HG02610 (cell line): ENCODE measurements around the gene STMND1.
A peak's percentile ranks its signal among the peaks of the same experiment; 100 is the strongest.

Experiments used
- ATAC-seq: cut with Tn5 transposase; IDR thresholded peaks from one replicate; pipeline ENCODE4 v1.9.1; 2021; ENCODE audit warnings: mild to moderate bottlenecking, moderate library complexity; ENCODE audit not compliant: unreplicated experiment

STMND1 gene

GRCh38 chr6:17097982-17098381 is 3.9 kb upstream of the STMND1 start:
- no peak for ATAC-seq

- ATAC-seq: no peak
Observed at GRCh38 chr6:17098538-17098937, 3.3 kb upstream of the STMND1 start.

GRCh38 chr6:17099401-17100059 is 2.3 kb upstream of the STMND1 start:
- no peak for ATAC-seq

GRCh38 chr6:17100806-17101205 is 1.0 kb upstream of the STMND1 start:
- ATAC-seq: no peak

- no peak for ATAC-seq
Observed at GRCh38 chr6:17102258-17102870, 514 bp downstream of the STMND1 start.

- ATAC-seq: no peak
Observed at GRCh38 chr6:17103715-17104114, 1.9 kb downstream of the STMND1 start.

GRCh38 chr6:17107863-17108262 is 6.0 kb downstream of the STMND1 start:
- ATAC-seq: no peak

- ATAC-seq: no peak
Observed at GRCh38 chr6:17115251-17116116, 13.6 kb downstream of the STMND1 start.

- ATAC-seq: no peak
Observed at GRCh38 chr6:17116117-17116440, 14.2 kb downstream of the STMND1 start.

- no peak for ATAC-seq
Observed at GRCh38 chr6:17120019-17120418, 18.2 kb downstream of the STMND1 start.

- ATAC-seq: no peak
Observed at GRCh38 chr6:17125407-17125806, 23.6 kb downstream of the STMND1 start.

- ATAC-seq: no peak
Observed at GRCh38 chr6:17130786-17131185, 28.9 kb downstream of the STMND1 start.

GRCh38 chr6:17132967-17133366 is 31.1 kb downstream of the STMND1 start:
- ATAC-seq: no peak

- no peak for ATAC-seq
Observed at GRCh38 chr6:17138033-17138432, 36.2 kb downstream of the STMND1 start.

- ATAC-seq: no peak
Observed at GRCh38 chr6:17144016-17144415, 42.2 kb downstream of the STMND1 start.

GRCh38 chr6:17149571-17149970 is 47.7 kb downstream of the STMND1 start:
- no peak for ATAC-seq

- ATAC-seq: no peak
Observed at GRCh38 chr6:17150096-17150495, 48.2 kb downstream of the STMND1 start.

- no peak for ATAC-seq
Observed at GRCh38 chr6:17151888-17152287, 50.0 kb downstream of the STMND1 start.

GRCh38 chr6:17152703-17153102 is 50.9 kb downstream of the STMND1 start:
- no peak for ATAC-seq

GRCh38 chr6:17156112-17156921 is 54.5 kb downstream of the STMND1 start:
- ATAC-seq: peak; percentile 61

- ATAC-seq: no peak
Observed at GRCh38 chr6:17156966-17157365, 55.1 kb downstream of the STMND1 start.
